ENCODE results near the gene SAFB. TPM values are rescaled to one million over a fixed set of nuclear protein-coding genes. Genes with fewer than 3 reads are reported as not detected.

SAFB gene
- total and polyA plus RNA-seq, 8 donors = 63.7 to 206 (median 165) TPM

DNA sequence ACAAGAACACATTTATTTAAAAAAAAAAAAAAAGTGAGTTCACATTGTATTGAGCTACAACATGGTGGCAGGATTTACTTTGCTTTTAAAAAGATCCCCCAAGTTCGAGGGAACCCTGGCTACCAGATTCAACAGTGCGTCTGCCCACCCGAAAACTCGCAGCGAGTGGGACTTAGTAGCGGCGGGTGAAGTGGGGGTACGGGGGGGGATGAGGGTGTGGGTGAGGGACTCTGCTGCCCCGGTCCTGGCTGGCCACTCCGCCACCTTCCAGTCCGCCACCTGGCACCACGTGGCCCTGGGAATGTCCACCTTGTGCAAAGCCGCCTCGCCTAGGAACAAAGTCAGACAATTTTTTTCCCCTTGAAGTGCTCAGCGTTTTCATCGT, 35.8 kb upstream of the SAFB start:
- TF ChIP-seq, protein P1, sequence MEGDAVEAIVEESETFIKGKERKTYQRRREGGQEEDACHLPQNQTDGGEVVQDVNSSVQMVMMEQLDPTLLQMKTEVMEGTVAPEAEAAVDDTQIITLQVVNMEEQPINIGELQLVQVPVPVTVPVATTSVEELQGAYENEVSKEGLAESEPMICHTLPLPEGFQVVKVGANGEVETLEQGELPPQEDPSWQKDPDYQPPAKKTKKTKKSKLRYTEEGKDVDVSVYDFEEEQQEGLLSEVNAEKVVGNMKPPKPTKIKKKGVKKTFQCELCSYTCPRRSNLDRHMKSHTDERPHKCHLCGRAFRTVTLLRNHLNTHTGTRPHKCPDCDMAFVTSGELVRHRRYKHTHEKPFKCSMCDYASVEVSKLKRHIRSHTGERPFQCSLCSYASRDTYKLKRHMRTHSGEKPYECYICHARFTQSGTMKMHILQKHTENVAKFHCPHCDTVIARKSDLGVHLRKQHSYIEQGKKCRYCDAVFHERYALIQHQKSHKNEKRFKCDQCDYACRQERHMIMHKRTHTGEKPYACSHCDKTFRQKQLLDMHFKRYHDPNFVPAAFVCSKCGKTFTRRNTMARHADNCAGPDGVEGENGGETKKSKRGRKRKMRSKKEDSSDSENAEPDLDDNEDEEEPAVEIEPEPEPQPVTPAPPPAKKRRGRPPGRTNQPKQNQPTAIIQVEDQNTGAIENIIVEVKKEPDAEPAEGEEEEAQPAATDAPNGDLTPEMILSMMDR (IDR thresholded peaks at IDR 0.05) = no peak
- Histone ChIP-seq H3K27me3 (no peaks in the 10 kb centered on the region), H3K36me3 (peaks cover 0 to 83% of the 10 kb centered on the region in 2 donors), H3K4me3 (no peak overlapping the region), H3K27ac (no peak overlapping the region), H3K4me1 (no peaks in the 10 kb centered on the region), H3K9me3 (no peaks in the 10 kb centered on the region)
- no peak for DNase-seq
- intact Hi-C loops (cut with DNase I) = loop anchor here in 1 of 2 donors (10.0 kb wide), 1 partner anchor 542 kb away; no protein-coding TSS in a partner anchor
- no peak for ATAC-seq

DNA sequence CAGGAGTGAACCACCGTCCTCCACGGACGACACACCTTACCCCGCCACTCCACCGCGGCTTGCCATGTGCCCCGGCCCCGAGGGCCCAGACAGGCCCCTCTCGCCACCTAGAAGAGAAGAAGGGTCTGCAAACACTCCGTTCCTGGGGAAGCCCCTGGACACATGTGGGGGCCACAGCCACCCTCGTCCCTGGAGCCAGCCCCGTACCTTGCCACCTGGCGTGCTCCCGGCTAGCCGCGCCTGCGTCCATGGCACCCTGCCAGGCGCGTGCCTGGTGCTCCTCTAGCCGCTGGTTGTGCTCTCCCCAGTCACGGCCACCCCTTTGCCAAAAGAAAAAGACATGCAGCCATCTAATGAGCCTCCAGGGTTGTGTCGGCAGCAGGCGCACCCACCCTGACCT, 35.2 kb upstream of the SAFB start:
- H3K9me3 ChIP-seq = no peaks in the 10 kb centered on the region
- H3K27ac ChIP-seq = no peak overlapping the region
- TF ChIP-seq, protein P1 (IDR thresholded peaks at IDR 0.05) = no peak
- H3K27me3 ChIP-seq = no peaks in the 10 kb centered on the region
- ATAC-seq (no peak), DNase-seq (no peak)
- H3K4me3 ChIP-seq = no peak overlapping the region
- peaks cover 0 to 83% of the 10 kb centered on the region in 2 donors for H3K36me3 ChIP-seq
- intact Hi-C loops (cut with DNase I) = loop anchor here in 1 of 2 donors (10.0 kb wide), 1 partner anchor 543 kb away; no protein-coding TSS in a partner anchor
- H3K4me1 ChIP-seq = no peaks in the 10 kb centered on the region

DNA sequence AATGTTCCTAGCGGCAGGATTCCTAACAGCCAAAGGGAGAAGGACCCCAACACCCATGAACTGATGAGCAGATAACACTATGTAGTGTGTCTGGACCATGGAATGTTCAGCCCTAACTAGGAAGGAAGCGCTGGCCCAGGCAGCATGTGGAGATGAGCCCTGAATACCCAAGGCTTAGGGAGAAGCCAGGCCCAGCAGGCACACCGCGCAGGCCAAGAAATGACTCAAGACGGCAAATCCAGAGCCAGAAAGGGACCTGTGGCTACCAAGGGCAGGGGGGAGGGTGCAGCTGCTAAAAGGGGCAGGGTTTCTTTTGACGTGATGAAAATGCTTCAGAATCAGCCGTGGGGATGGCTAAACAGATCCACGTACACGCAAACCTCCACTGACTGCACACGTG, 34.4 kb upstream of the SAFB start:
- H3K27ac ChIP-seq = no peak overlapping the region
- TF ChIP-seq, protein P1 (IDR thresholded peaks at IDR 0.05) = no peak
- H3K4me1 ChIP-seq = no peaks in the 10 kb centered on the region
- H3K4me3 ChIP-seq = no peak overlapping the region
- ATAC-seq (no peak), DNase-seq (no peak)
- no peaks in the 10 kb centered on the region for H3K9me3 ChIP-seq
- intact Hi-C loops (cut with DNase I) = loop anchor here in 1 of 2 donors (10.0 kb wide), 1 partner anchor 544 kb away; no protein-coding TSS in a partner anchor
- H3K27me3 ChIP-seq = no peaks in the 10 kb centered on the region
- peaks cover 0 to 86% of the 10 kb centered on the region in 2 donors for H3K36me3 ChIP-seq

DNA sequence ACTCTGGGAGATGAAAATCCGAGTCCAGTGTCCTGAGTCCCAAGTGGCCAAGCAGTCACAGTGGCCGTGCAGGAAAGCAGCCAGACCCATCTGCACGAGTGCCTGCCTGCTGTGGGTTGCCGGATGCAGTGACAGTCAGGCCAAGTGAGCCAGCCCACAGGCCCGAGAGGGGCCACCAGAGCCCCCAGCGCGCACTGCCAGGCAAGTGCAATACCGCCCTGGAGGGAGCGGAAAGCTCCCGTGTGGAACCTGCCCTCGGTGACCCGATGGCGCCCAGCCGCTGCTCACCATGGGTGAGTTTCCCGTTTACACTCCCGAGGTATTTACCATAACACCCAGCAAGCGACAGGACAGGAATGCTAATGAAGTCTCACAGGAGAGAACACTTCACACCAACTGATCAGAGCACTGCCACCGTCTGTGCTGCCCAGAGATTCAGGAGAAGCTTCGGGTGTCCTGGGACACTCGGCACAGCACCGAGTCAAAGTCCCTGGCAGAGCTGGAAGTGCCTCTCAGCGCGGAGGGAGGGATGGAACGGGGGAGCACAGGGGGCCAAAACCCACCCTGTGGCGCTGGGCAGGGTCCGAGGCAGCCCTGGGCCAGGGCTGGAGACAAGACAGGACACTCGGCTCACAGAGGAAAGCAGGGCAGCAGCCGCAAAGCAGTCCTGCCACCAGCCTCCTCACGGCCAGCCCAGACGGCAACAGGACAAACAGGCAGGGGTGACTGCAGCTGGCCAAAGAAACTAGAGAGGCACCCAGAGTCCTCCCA, 33.8 kb upstream of the SAFB start:
- intact Hi-C loops (cut with DNase I) = loop anchor here in 1 of 2 donors (10.0 kb wide), 1 partner anchor 544 kb away; no protein-coding TSS in a partner anchor
- H3K4me3 ChIP-seq = no peak overlapping the region
- peaks cover 0 to 92% of the 10 kb centered on the region in 2 donors for H3K36me3 ChIP-seq
- no peaks in the 10 kb centered on the region for H3K27me3 ChIP-seq
- DNase-seq (no peak), ATAC-seq (no peak)
- H3K9me3 ChIP-seq = no peaks in the 10 kb centered on the region
- no peak overlapping the region for H3K27ac ChIP-seq
- TF ChIP-seq, protein P1 (IDR thresholded peaks at IDR 0.05) = no peak
- H3K4me1 ChIP-seq = no peaks in the 10 kb centered on the region

DNA sequence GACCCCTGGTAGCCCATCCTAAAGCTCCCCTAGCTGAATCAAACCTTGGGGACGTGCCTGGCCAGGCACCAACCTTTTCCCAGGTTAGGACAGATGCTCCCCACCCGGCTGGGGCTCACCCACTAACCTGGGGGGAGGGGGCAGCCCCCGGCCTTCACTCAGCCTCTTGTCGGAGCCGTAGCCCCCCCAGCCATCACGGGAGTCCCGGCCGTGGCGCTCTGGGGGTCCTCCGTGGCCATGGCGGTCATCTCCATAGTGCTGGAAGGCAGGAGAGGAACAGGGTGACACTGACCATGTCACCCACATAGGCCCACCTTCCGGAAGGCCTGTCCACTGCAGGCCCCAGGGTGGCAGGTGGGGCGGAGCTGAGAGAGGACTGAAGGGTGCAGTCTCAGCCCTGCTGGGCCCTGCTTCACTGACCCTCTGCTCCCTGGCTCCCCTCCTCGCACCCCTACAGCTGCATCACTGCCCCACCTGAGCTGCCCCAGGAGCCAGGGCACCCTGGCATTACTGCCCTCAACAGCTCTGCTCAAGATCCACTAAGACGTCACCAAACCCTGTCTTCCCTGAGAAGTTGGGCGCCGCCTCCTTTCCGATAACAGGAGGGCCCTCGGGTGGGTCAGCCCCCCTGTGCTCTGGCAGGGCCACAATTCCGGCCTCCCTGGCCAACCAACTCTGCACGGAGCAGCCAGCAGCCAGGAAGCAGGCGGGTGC, 32.6 kb upstream of the SAFB start:
- TF ChIP-seq, protein P1 (IDR thresholded peaks at IDR 0.05) = no peak
- Histone ChIP-seq H3K27ac (no peak overlapping the region), H3K9me3 (no peaks in the 10 kb centered on the region), H3K4me3 (no peak overlapping the region), H3K4me1 (no peaks in the 10 kb centered on the region), H3K36me3 (peaks cover 0 to 100% of the 10 kb centered on the region in 2 donors), H3K27me3 (no peaks in the 10 kb centered on the region)
- ATAC-seq (no peak), DNase-seq (no peak)
- intact Hi-C loops (cut with DNase I) = no loop called here
